GM18867 (cell line): Measurements from ENCODE around the gene CUBN.

Experiments used
- ATAC-seq: cut with Tn5 transposase; IDR thresholded peaks from one replicate; pipeline ENCODE4 v1.9.1; 2021; ENCODE audit warnings: mild to moderate bottlenecking, moderate library complexity; ENCODE audit not compliant: unreplicated experiment

CUBN gene

GRCh38 chr10:17109046-17109445 is 20.6 kb downstream of the CUBN start:
- ATAC-seq, result no peak

GRCh38 chr10:17106991-17107390 is 22.6 kb downstream of the CUBN start:
- no peak for ATAC-seq

- ATAC-seq, result no peak
Observed at GRCh38 chr10:17101910-17102266, 27.7 kb downstream of the CUBN start.

- ATAC-seq, result no peak
Observed at GRCh38 chr10:17101257-17101909, 28.2 kb downstream of the CUBN start.

- no peak for ATAC-seq
Observed at GRCh38 chr10:17100586-17100985, 29.0 kb downstream of the CUBN start.

- ATAC-seq, result no peak
Observed at GRCh38 chr10:17098012-17098411, 31.6 kb downstream of the CUBN start.

GRCh38 chr10:17094844-17095243 is 34.8 kb downstream of the CUBN start:
- ATAC-seq, result no peak

- ATAC-seq, result no peak
Observed at GRCh38 chr10:17092986-17093803, 36.4 kb downstream of the CUBN start.

- ATAC-seq, result no peak
Observed at GRCh38 chr10:17092216-17092944, 37.2 kb downstream of the CUBN start.

GRCh38 chr10:17088118-17088806 is 41.3 kb downstream of the CUBN start:
- ATAC-seq, result no peak

- ATAC-seq, result no peak
Observed at GRCh38 chr10:17086865-17087367, 42.7 kb downstream of the CUBN start.

GRCh38 chr10:17085011-17085725 is 44.4 kb downstream of the CUBN start:
- ATAC-seq, result no peak

GRCh38 chr10:17084258-17084657 is 45.4 kb downstream of the CUBN start:
- ATAC-seq, result no peak

GRCh38 chr10:17081431-17081830 is 48.2 kb downstream of the CUBN start:
- no peak for ATAC-seq

GRCh38 chr10:17077890-17078289 is 51.7 kb downstream of the CUBN start:
- no peak for ATAC-seq

- no peak for ATAC-seq
Observed at GRCh38 chr10:17077346-17077781, 52.2 kb downstream of the CUBN start.

- no peak for ATAC-seq
Observed at GRCh38 chr10:17076626-17077345, 52.8 kb downstream of the CUBN start.

GRCh38 chr10:17075533-17076359 is 53.9 kb downstream of the CUBN start:
- no peak for ATAC-seq

- ATAC-seq, result no peak
Observed at GRCh38 chr10:17074541-17074847, 55.1 kb downstream of the CUBN start.
